SJSA1 (cell line): ENCODE data around the gene PIK3R5. TPM values are rescaled to one million over a fixed set of nuclear protein-coding genes. Genes with fewer than 3 reads are reported as not detected.

Experiments used
- DNase-seq, 2 experiments: peaks; one replicate each; pipeline ENCODE4 v3.0.0-alpha.2; 2015 to 2020; ENCODE audit warnings: low spot score in 2 of 2, low read depth in 1 of 2
- H3K27ac ChIP-seq: fragments of 250-450 bp; sonication (Bioruptor Pico); 2 replicates; pipeline ENCODE4 v1.5.1; 2020; ENCODE audit warnings: mild to moderate bottlenecking, moderate library complexity
- H3K27me3 ChIP-seq: fragments of 250-450 bp; sonication (Bioruptor Pico); replicated peaks from 2 replicates; pipeline ENCODE4 v1.5.1; 2020; ENCODE audit warnings: mild to moderate bottlenecking, moderate library complexity
- H3K36me3 ChIP-seq: fragments of 250-450 bp; sonication (Bioruptor Pico); 2 replicates; pipeline ENCODE4 v1.5.1; 2020; ENCODE audit warnings: mild to moderate bottlenecking
- H3K4me1 ChIP-seq: fragments of 250-450 bp; sonication (Bioruptor Pico); replicated peaks from 2 replicates; pipeline ENCODE4 v1.6.1; 2021; ENCODE audit warnings: mild to moderate bottlenecking
- H3K4me3 ChIP-seq: fragments of 250-450 bp; sonication (Bioruptor Pico); 2 replicates; pipeline ENCODE4 v1.5.1; 2020; ENCODE audit warnings: mild to moderate bottlenecking
- H3K9me3 ChIP-seq: fragments of 250-450 bp; sonication (Bioruptor Pico); replicated peaks from 2 replicates; pipeline ENCODE4 v1.5.1; 2020; ENCODE audit warnings: mild to moderate bottlenecking
- total RNA-seq: library from RNA; depleted of rRNA; stranded (reverse); fragments of >200 nt; shearing (Covaris generic); gene quantifications from 2 replicates; pipeline ENCODE4 v1.2.3, GENCODE V29; 2014

PIK3R5 gene
- total RNA-seq, 1 experiment from 2014 or later = not detected

- Histone ChIP-seq H3K27me3 (peaks cover 12% of the 10 kb centered on the region; the same call in 1 of the 2 replicates), H3K27ac (no peak overlapping the region), H3K4me3 (no peak overlapping the region), H3K9me3 (no peaks in the 10 kb centered on the region), H3K36me3 (no peaks in the 10 kb centered on the region), H3K4me1 (no peaks in the 10 kb centered on the region)
- no peak for DNase-seq
These were observed 4.4 kb upstream of the PIK3R5 start for GRCh38 chr17:8969901-8970300.

GRCh38 chr17:8968503-8968902, 3.0 kb upstream of the PIK3R5 start:
- DNase-seq = no peak
- H3K27me3 ChIP-seq = peaks cover 12% of the 10 kb centered on the region; the same call in 1 of the 2 replicates
- no peak overlapping the region for H3K4me3 ChIP-seq
- H3K27ac ChIP-seq = no peak overlapping the region
- H3K9me3 ChIP-seq = no peaks in the 10 kb centered on the region
- H3K4me1 ChIP-seq = no peaks in the 10 kb centered on the region
- H3K36me3 ChIP-seq = no peaks in the 10 kb centered on the region

- no peak for DNase-seq
- no peaks in the 10 kb centered on the region for H3K4me1 ChIP-seq
- no peak overlapping the region for H3K4me3 ChIP-seq
- no peak overlapping the region for H3K27ac ChIP-seq
- no peaks in the 10 kb centered on the region for H3K9me3 ChIP-seq
- H3K27me3 ChIP-seq = peaks cover 12% of the 10 kb centered on the region; the same call in 1 of the 2 replicates
- H3K36me3 ChIP-seq = no peaks in the 10 kb centered on the region
These were observed 2.4 kb upstream of the PIK3R5 start for GRCh38 chr17:8967861-8968260.

- Histone ChIP-seq H3K27me3 (peaks cover 12% of the 10 kb centered on the region; the same call in 1 of the 2 replicates), H3K9me3 (no peaks in the 10 kb centered on the region), H3K27ac (no peak overlapping the region), H3K4me3 (no peak overlapping the region), H3K36me3 (no peaks in the 10 kb centered on the region), H3K4me1 (no peaks in the 10 kb centered on the region)
- DNase-seq = no peak
These were observed 1.4 kb upstream of the PIK3R5 start for GRCh38 chr17:8966926-8967325.

- Histone ChIP-seq H3K27ac (no peak overlapping the region), H3K4me1 (no peaks in the 10 kb centered on the region), H3K27me3 (peaks cover 12% of the 10 kb centered on the region; the same call in 1 of the 2 replicates), H3K9me3 (no peaks in the 10 kb centered on the region), H3K4me3 (no peak overlapping the region), H3K36me3 (no peaks in the 10 kb centered on the region)
- DNase-seq = no peak
These were observed 610 bp downstream of the PIK3R5 start for GRCh38 chr17:8964801-8965393.

GRCh38 chr17:8963647-8964258, 1.8 kb downstream of the PIK3R5 start:
- Histone ChIP-seq H3K9me3 (no peaks in the 10 kb centered on the region), H3K4me3 (no peak overlapping the region), H3K36me3 (no peaks in the 10 kb centered on the region), H3K27me3 (peaks cover 9% of the 10 kb centered on the region; the same call in 1 of the 2 replicates), H3K4me1 (0 out of 2 replicates have a peak, but pooled peaks cover 2% of the 10 kb centered on the region), H3K27ac (no peak overlapping the region)
- DNase-seq = no peak

- H3K9me3 ChIP-seq = no peaks in the 10 kb centered on the region
- H3K27ac ChIP-seq = no peak overlapping the region
- no peak for DNase-seq
- H3K4me3 ChIP-seq = no peak overlapping the region
- no peaks in the 10 kb centered on the region for H3K36me3 ChIP-seq
- peaks cover 2% of the 10 kb centered on the region; the same call in 1 of the 2 replicates for H3K27me3 ChIP-seq
- H3K4me1 ChIP-seq = 0 out of 2 replicates have a peak, but pooled peaks cover 7% of the 10 kb centered on the region
These were observed 2.5 kb downstream of the PIK3R5 start for GRCh38 chr17:8963014-8963413.

- 0 out of 2 replicates have a peak, but pooled peaks cover 8% of the 10 kb centered on the region for H3K4me1 ChIP-seq
- no peak overlapping the region for H3K4me3 ChIP-seq
- DNase-seq = no peak
- H3K27ac ChIP-seq = no peak overlapping the region
- H3K27me3 ChIP-seq = no peaks in the 10 kb centered on the region
- no peaks in the 10 kb centered on the region for H3K36me3 ChIP-seq
- H3K9me3 ChIP-seq = no peaks in the 10 kb centered on the region
These were observed 3.7 kb downstream of the PIK3R5 start for GRCh38 chr17:8961829-8962228.

GRCh38 chr17:8960325-8961140, 5.0 kb downstream of the PIK3R5 start:
- 0 out of 2 replicates have a peak, but pooled peaks cover 8% of the 10 kb centered on the region for H3K4me1 ChIP-seq
- no peaks in the 10 kb centered on the region for H3K36me3 ChIP-seq
- H3K9me3 ChIP-seq = no peaks in the 10 kb centered on the region
- no peak overlapping the region for H3K4me3 ChIP-seq
- DNase-seq = no peak
- H3K27me3 ChIP-seq = no peaks in the 10 kb centered on the region
- no peak overlapping the region for H3K27ac ChIP-seq

- Histone ChIP-seq H3K27ac (no peak overlapping the region), H3K4me3 (no peak overlapping the region), H3K4me1 (0 out of 2 replicates have a peak, but pooled peaks cover 8% of the 10 kb centered on the region), H3K36me3 (no peaks in the 10 kb centered on the region), H3K9me3 (no peaks in the 10 kb centered on the region), H3K27me3 (no peaks in the 10 kb centered on the region)
- no peak for DNase-seq
These were observed 6.1 kb downstream of the PIK3R5 start for GRCh38 chr17:8959312-8959918.

- H3K4me3 ChIP-seq = no peak overlapping the region
- no peak for DNase-seq
These were observed 7.8 kb downstream of the PIK3R5 start for GRCh38 chr17:8957721-8958120.

GRCh38 chr17:8956465-8956902, 9.0 kb downstream of the PIK3R5 start:
- Histone ChIP-seq H3K27me3 (no peaks in the 10 kb centered on the region), H3K9me3 (no peaks in the 10 kb centered on the region), H3K36me3 (no peaks in the 10 kb centered on the region), H3K4me1 (0 out of 2 replicates have a peak, but pooled peaks cover 8% of the 10 kb centered on the region), H3K27ac (no peak overlapping the region), H3K4me3 (no peak overlapping the region)
- no peak for DNase-seq

More at GRCh38 chr17:8957721-8958120, 7.8 kb downstream of the PIK3R5 start:
- Histone ChIP-seq H3K9me3 (no peaks in the 10 kb centered on the region), H3K36me3 (no peaks in the 10 kb centered on the region), H3K4me1 (0 out of 2 replicates have a peak, but pooled peaks cover 8% of the 10 kb centered on the region), H3K27ac (no peak overlapping the region), H3K27me3 (no peaks in the 10 kb centered on the region)
